Measurements from ENCODE around the gene PHYH.

Gene PHYH

DNA sequence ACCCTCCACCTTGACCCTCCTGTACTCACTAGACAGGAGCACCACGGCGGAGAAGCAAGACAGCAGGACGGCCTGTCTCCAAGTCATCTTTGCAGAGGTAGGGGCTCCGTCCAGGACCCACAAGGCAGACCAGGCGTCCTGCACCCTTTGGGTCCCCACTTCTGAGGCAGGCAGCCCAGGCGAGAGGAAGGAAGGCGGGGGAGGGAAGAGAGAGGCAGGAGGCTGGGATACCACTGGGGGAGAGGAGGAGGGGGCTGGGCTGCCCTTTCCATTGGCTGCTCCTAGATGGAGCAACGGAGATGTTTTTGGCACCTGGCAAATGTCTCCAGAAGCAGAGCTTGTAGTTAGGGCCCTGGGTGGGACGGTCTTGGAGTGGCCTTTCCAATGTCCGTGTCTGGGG, 65.7 kb downstream of the PHYH start, which contains the start of gene UCMA:
UCMA (minus strand) TSS at position 203 of the 400 bp plus-strand sequence; CDS start at position 87, 116 bp downstream.
- DNase-seq (ENCODE audit: low read depth, low spot score) = no peak
- H3K27me3 ChIP-seq (ENCODE audit: insufficient read depth, insufficient read length) = no peaks in the 10 kb centered on the region
- TF ChIP-seq ZNF274 (IDR thresholded peaks at IDR 0.05; ENCODE audit: low read depth, low read length) = no peak
- TF ChIP-seq YY1 (IDR thresholded peaks at IDR 0.05; ENCODE audit: insufficient read depth, insufficient read length) = no peak
- no peak for TF ChIP-seq SUZ12 (IDR thresholded peaks at IDR 0.05; ENCODE audit: extremely low read depth, insufficient read depth, insufficient read length)
- H3K9ac ChIP-seq (ENCODE audit: insufficient read length, low read depth) = no peak within 1 kb of the TSS
- H3K36me3 ChIP-seq (ENCODE audit: insufficient read depth, insufficient read length, low read length) = no peaks in the 10 kb centered on the region
- H3K4me1 ChIP-seq (ENCODE audit: insufficient read depth, insufficient read length) = peaks cover 4% of the 10 kb centered on the region
- H3K4me3 ChIP-seq (ENCODE audit: insufficient read length, low read depth) = no peak within 1 kb of the TSS
- no peaks in the 10 kb centered on the region for H3K9me3 ChIP-seq (ENCODE audit: insufficient read depth, low read length)

DNA sequence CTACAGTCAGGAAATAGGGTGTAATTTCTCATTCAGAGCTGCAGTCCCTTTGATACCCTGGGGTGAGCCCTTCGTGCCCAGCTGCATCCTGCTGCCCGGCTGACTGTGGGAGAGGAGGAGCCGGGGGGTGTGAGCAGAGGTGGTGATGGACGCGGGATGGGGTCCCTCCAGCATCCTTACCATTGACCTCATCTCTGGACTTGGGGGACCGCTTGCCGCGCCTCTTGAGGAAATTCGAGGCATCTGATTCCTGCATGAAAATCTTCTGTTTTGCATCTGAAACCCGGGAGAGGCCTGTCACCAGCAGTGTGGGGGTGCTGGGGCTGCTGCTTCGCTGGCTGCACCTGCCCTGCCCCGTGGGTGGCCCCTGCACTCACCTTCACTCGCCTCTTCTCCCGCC, 66.5 kb downstream of the PHYH start:
- no peak for TF ChIP-seq YY1 (IDR thresholded peaks at IDR 0.05; ENCODE audit: insufficient read depth, insufficient read length)
- no peak for TF ChIP-seq ZNF274 (IDR thresholded peaks at IDR 0.05; ENCODE audit: low read depth, low read length)
- no peak for TF ChIP-seq SUZ12 (IDR thresholded peaks at IDR 0.05; ENCODE audit: extremely low read depth, insufficient read depth, insufficient read length)
- Histone ChIP-seq H3K9me3 (ENCODE audit: insufficient read depth, low read length) (no peaks in the 10 kb centered on the region), H3K4me3 (ENCODE audit: insufficient read length, low read depth) (no peak overlapping the region), H3K27me3 (ENCODE audit: insufficient read depth, insufficient read length) (no peaks in the 10 kb centered on the region), H3K4me1 (ENCODE audit: insufficient read depth, insufficient read length) (peaks cover 4% of the 10 kb centered on the region), H3K36me3 (ENCODE audit: insufficient read depth, insufficient read length, low read length) (no peaks in the 10 kb centered on the region), H3K9ac (ENCODE audit: insufficient read length, low read depth) (no peak overlapping the region)
- DNase-seq (ENCODE audit: low read depth, low spot score) = no peak

DNA sequence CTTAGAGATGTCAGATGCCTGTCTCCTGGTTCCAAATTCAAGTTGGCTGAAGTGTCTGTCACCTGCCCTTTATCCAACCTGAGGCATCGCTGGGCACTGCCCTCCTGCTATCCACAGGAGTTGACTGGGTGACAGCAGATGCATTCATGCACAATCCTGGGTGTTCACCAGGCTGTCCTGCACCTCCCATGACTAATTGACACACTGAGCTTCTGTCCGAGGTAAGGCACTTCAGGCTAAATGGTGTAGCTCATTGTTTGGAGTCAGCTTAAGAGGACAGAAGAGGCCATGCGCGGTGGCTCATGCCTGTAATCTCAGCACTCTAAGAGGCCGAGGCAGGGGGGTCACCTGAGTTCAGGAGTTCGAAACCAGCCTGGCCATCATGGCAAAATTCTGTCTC, 68.1 kb downstream of the PHYH start:
- Histone ChIP-seq H3K4me3 (ENCODE audit: insufficient read length, low read depth) (no peak overlapping the region), H3K27me3 (ENCODE audit: insufficient read depth, insufficient read length) (no peaks in the 10 kb centered on the region), H3K4me1 (ENCODE audit: insufficient read depth, insufficient read length) (peaks cover 4% of the 10 kb centered on the region), H3K9ac (ENCODE audit: insufficient read length, low read depth) (no peak overlapping the region), H3K36me3 (ENCODE audit: insufficient read depth, insufficient read length, low read length) (no peaks in the 10 kb centered on the region), H3K9me3 (ENCODE audit: insufficient read depth, low read length) (no peaks in the 10 kb centered on the region)
- no peak for DNase-seq (ENCODE audit: low read depth, low spot score)
- TF ChIP-seq SUZ12 (IDR thresholded peaks at IDR 0.05; ENCODE audit: extremely low read depth, insufficient read depth, insufficient read length) (no peak), YY1 (IDR thresholded peaks at IDR 0.05; ENCODE audit: insufficient read depth, insufficient read length) (no peak), ZNF274 (IDR thresholded peaks at IDR 0.05; ENCODE audit: low read depth, low read length) (no peak)

DNA sequence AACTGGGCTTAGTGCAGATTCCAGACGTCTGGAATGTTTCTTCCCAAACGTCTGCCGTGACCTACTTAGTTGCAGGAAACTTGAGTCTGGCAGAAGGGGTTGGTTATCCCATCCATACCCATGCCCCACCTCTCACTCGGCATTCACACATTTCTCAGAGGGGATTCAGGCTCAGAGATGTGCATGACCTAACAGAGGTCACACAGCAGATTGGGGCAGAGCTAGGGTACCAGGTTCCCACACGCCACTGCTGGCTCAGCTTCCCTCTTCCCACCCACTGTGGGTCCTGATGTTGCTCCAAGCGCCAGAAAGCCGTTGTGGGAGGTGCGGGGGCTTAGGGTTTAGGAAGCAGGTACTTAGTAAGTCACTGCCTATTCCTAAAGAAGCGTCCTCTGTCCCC, 68.7 kb downstream of the PHYH start:
- H3K4me3 ChIP-seq (ENCODE audit: insufficient read length, low read depth) = no peak overlapping the region
- no peak for DNase-seq (ENCODE audit: low read depth, low spot score)
- H3K9me3 ChIP-seq (ENCODE audit: insufficient read depth, low read length) = no peaks in the 10 kb centered on the region
- TF ChIP-seq YY1 (IDR thresholded peaks at IDR 0.05; ENCODE audit: insufficient read depth, insufficient read length) = no peak
- no peak for TF ChIP-seq SUZ12 (IDR thresholded peaks at IDR 0.05; ENCODE audit: extremely low read depth, insufficient read depth, insufficient read length)
- no peak for TF ChIP-seq ZNF274 (IDR thresholded peaks at IDR 0.05; ENCODE audit: low read depth, low read length)
- no peaks in the 10 kb centered on the region for H3K27me3 ChIP-seq (ENCODE audit: insufficient read depth, insufficient read length)
- peaks cover 4% of the 10 kb centered on the region for H3K4me1 ChIP-seq (ENCODE audit: insufficient read depth, insufficient read length)
- no peak overlapping the region for H3K9ac ChIP-seq (ENCODE audit: insufficient read length, low read depth)
- H3K36me3 ChIP-seq (ENCODE audit: insufficient read depth, insufficient read length, low read length) = no peaks in the 10 kb centered on the region
